Adrenal gland (tissue), 19 donors: ENCODE data around the gene UXT. TPM values are rescaled to one million over a fixed set of nuclear protein-coding genes. Genes with fewer than 3 reads are reported as not detected.

Source experiments
- DNase-seq, 7 donors: peaks; one replicate each; pipeline ENCODE4 v3.0.0-alpha.2; 2019 to 2020
- H3K27ac ChIP-seq, 5 donors: fragments of 200-600 bp; sonication (generic) in 4 of 5; 1 replicate in 3 of 5; 2 replicates in 2 of 5; pipeline versions ENCODE4 v1.5.1 to v1.8.0; 2016 to 2020; ENCODE audit warnings: mild to moderate bottlenecking in 1 of 5
- H3K27me3 ChIP-seq: fragments of 200-600 bp; 2 replicates; pipeline ENCODE4 v1.8.0; 2021
- H3K36me3 ChIP-seq, 2 donors: fragments of 200-600 bp; replicated peaks in 1 of 2; 1 replicate in 1 of 2; 2 replicates in 1 of 2; pipeline versions ENCODE4 v1.5.1 to v1.8.0; 2018 to 2022
- H3K4me1 ChIP-seq, 2 donors: fragments of 200-600 bp; replicated peaks in 1 of 2; 1 replicate in 1 of 2; 2 replicates in 1 of 2; pipeline versions ENCODE4 v1.5.1 to v1.8.0; 2018 to 2021
- H3K4me3 ChIP-seq, 4 donors: fragments of 200-600 bp; sonication (generic) in 3 of 4; one replicate each; pipeline ENCODE4 v1.5.1; 2016 to 2018
- H3K9me3 ChIP-seq, 3 donors: fragments of 200-600 bp; sonication (generic) in 1 of 3; replicated peaks in 1 of 3; 1 replicate in 2 of 3; 2 replicates in 1 of 3; pipeline versions ENCODE4 v1.5.1 to v1.8.0; 2016 to 2021
- POLR2A ChIP-seq, 2 donors: fragments of 450-650 bp; IDR thresholded peaks; one replicate each; pipeline ENCODE4 v1.6.1; 2017; ENCODE audit warnings: antibody characterized with exemption in 2 of 2, mild to moderate bottlenecking in 2 of 2, moderate library complexity in 1 of 2
- WGBS, 4 donors: extraction: QIAGEN DNeasy Blood & Tissue Kit in 2 of 4; methylation state at CpG; one replicate each; pipeline versions ENCODE4 v1.1.5 to v1.1.7; 2013 to 2017; 5-methylcytosine and 5-hydroxymethylcytosine counted together
- intact Hi-C, 2 donors: fragments of 100-400 bp; cut with DNase I; formaldehyde crosslinking; loops; one replicate each; pipeline versions ENCODE4 v1.14.1 to v1.15.0; 2022 to 2023
- long read RNA-seq, 10 donors: library from polyadenylated mRNA in 3 of 10; unstranded in 2 of 10; stranded (forward) in 1 of 10; transcript quantifications; one replicate each; pipeline ENCODE4 v2.0.0 and lab custom pipeline, GENCODE V29; 2021 to 2026
- polyA plus RNA-seq, 3 donors: library from polyadenylated mRNA; stranded (reverse); fragments of 200-250 nt in 2 of 3; fragments of 350-450 nt in 1 of 3; fragmentation: Illumina TruSeq in 1 of 3; extraction: RNeasy Lipid Tissue Mini Kit (QIAGEN cat#74804) in 1 of 3; gene quantifications; one replicate each; pipeline ENCODE4 v1.2.3, GENCODE V29; 2013 to 2014
- total RNA-seq, 9 donors: library from RNA; depleted of rRNA in 4 of 9; stranded (reverse); fragments of >200 nt in 4 of 9; fragments of 120-200 nt in 1 of 9; fragmentation: NEBNext Ultra II Directional in 1 of 9; extraction: Animal tissue kit (Norgen Biotek cat#: 25700) in 1 of 9; gene quantifications; one replicate each; pipeline versions ENCODE4 v1.1.0 to v1.2.4, GENCODE V29; 2013 to 2023
- TF ChIP-seq, protein P1 (sequence below), 6 experiments: fragments of 450-650 bp in 4 of 6; fragments of 200-600 bp in 2 of 6; sonication (generic) in 1 of 6; IDR thresholded peaks; 1 replicate in 5 of 6; 2 replicates in 1 of 6; pipeline versions ENCODE4 v1.5.1 to v1.8.0; 2016 to 2021; ENCODE audit warnings: antibody characterized with exemption in 6 of 6, mild to moderate bottlenecking in 2 of 6, moderate library complexity in 1 of 6
- donor health status: healthy with polysubstance abuse.
- donor health status: Bipolar disorder and iron deficiency.
- donor health status: DM: yes; HTN: yes; CAD: no.
- donor health status: DM: no; HTN: no; CAD: no.
- donor health status: DM: no; HTN: no; CAD: no.
- donor health status: DM: yes; HTN: yes; CAD: no.

UXT gene, protein sequence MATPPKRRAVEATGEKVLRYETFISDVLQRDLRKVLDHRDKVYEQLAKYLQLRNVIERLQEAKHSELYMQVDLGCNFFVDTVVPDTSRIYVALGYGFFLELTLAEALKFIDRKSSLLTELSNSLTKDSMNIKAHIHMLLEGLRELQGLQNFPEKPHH
- total RNA-seq (100 to 1,000 TPM; 120 to 176 (median 150) TPM), polyA plus RNA-seq (100 to 1,000 TPM; 135 to 163 (median 152) TPM)
- long read RNA-seq, donor 1, transcript UXT-201 (7 exons, 574 nt) = major isoform, 80 of 133 reads
- long read RNA-seq, donor 1, transcript UXT-202 (6 exons, 701 nt) = minor isoform, 45 of 133 reads
- long read RNA-seq, donor 1, partial matches to known transcripts = 5 of 133 reads
- long read RNA-seq, donor 1, other reads (novel, unspliced or antisense) = 0 of 133 reads
- long read RNA-seq, donor 2, transcript UXT-202 (6 exons, 701 nt) = minor isoform, 21 of 67 reads
- long read RNA-seq, donor 2, transcript UXT-201 (7 exons, 574 nt) = major isoform, 39 of 67 reads
- long read RNA-seq, donor 2, partial matches to known transcripts = 5 of 67 reads
- long read RNA-seq, donor 2, other reads (novel, unspliced or antisense) = 0 of 67 reads
- long read RNA-seq, donor 3, transcript UXT-202 (6 exons, 701 nt) = minor isoform, 20 of 72 reads
- long read RNA-seq, donor 3, transcript UXT-201 (7 exons, 574 nt) = major isoform, 43 of 72 reads
- long read RNA-seq, donor 3, partial matches to known transcripts = 5 of 72 reads
- long read RNA-seq, donor 3, other reads (novel, unspliced or antisense) = 0 of 72 reads
- long read RNA-seq, donor 4, transcript UXT-201 (7 exons, 574 nt) = major isoform, 96 of 129 reads
- long read RNA-seq, donor 4, transcript UXT-202 (6 exons, 701 nt) = minor isoform, 26 of 129 reads
- long read RNA-seq, donor 4, partial matches to known transcripts = 0 of 129 reads
- long read RNA-seq, donor 4, other reads (novel, unspliced or antisense) = 7 of 129 reads
- long read RNA-seq, donor 5, transcript UXT-201 (7 exons, 574 nt) = major isoform, 50 of 64 reads
- long read RNA-seq, donor 5, transcript UXT-202 (6 exons, 701 nt) = minor isoform, 11 of 64 reads
- long read RNA-seq, donor 5, partial matches to known transcripts = 1 of 64 reads
- long read RNA-seq, donor 5, other reads (novel, unspliced or antisense) = 2 of 64 reads
- long read RNA-seq, donor 6, transcript UXT-201 (7 exons, 574 nt) = major isoform, 73 of 105 reads
- long read RNA-seq, donor 6, transcript UXT-202 (6 exons, 701 nt) = minor isoform, 20 of 105 reads
- long read RNA-seq, donor 6, partial matches to known transcripts = 5 of 105 reads
- long read RNA-seq, donor 6, other reads (novel, unspliced or antisense) = 7 of 105 reads
- long read RNA-seq, donor 7, transcript UXT-201 (7 exons, 574 nt) = major isoform, 51 of 67 reads
- long read RNA-seq, donor 7, transcript UXT-202 (6 exons, 701 nt) = minor isoform, 14 of 67 reads
- long read RNA-seq, donor 7, partial matches to known transcripts = 0 of 67 reads
- long read RNA-seq, donor 7, other reads (novel, unspliced or antisense) = 0 of 67 reads
- long read RNA-seq, donor 8, transcript UXT-202 (6 exons, 701 nt) = minor isoform, 27 of 83 reads
- long read RNA-seq, donor 8, transcript UXT-201 (7 exons, 574 nt) = major isoform, 52 of 83 reads
- long read RNA-seq, donor 8, partial matches to known transcripts = 0 of 83 reads
- long read RNA-seq, donor 8, other reads (novel, unspliced or antisense) = 0 of 83 reads
- long read RNA-seq, donor 9, transcript UXT-201 (7 exons, 574 nt) = major isoform, 50 of 68 reads
- long read RNA-seq, donor 9, transcript UXT-202 (6 exons, 701 nt) = minor isoform, 16 of 68 reads
- long read RNA-seq, donor 9, partial matches to known transcripts = 0 of 68 reads
- long read RNA-seq, donor 9, other reads (novel, unspliced or antisense) = 0 of 68 reads
- long read RNA-seq, donor 10, transcript UXT-202 (6 exons, 701 nt) = minor isoform, 18 of 40 reads
- long read RNA-seq, donor 10, transcript UXT-201 (7 exons, 574 nt) = major isoform, 22 of 40 reads
- long read RNA-seq, donor 10, partial matches to known transcripts = 0 of 40 reads
- long read RNA-seq, donor 10, other reads (novel, unspliced or antisense) = 0 of 40 reads

GRCh38 chrX:47658684-47659420 is at the start of gene UXT:
Gene UXT (minus strand): TSS chrX:47659180. CDS start chrX:47658927, 253 bp downstream.
- Histone ChIP-seq H3K9me3 (no peaks in the 10 kb centered on the region), H3K4me3 (peak within 1 kb of the TSS in 2 of 4 donors; percentile 20 to 69), H3K27ac (peak within 1 kb of the TSS; percentile 78 to 100 (median 97)), H3K36me3 (peaks cover 0 to 15% of the 10 kb centered on the region in 2 donors), H3K27me3 (no peaks in the 10 kb centered on the region), H3K4me1 (peaks cover 0 to 4% of the 10 kb centered on the region in 2 donors)
- intact Hi-C loops = no loop called here
- 0 to 31% (median 15%) methylated on average over 11 to 54 of the region's 54 CpGs for WGBS, 4 donors
- DNase-seq = peak; percentile 89 to 96 (median 95)
- TF ChIP-seq POLR2A (IDR thresholded peaks at IDR 0.05) = peak; percentile 55 to 82
- TF ChIP-seq, protein P1, sequence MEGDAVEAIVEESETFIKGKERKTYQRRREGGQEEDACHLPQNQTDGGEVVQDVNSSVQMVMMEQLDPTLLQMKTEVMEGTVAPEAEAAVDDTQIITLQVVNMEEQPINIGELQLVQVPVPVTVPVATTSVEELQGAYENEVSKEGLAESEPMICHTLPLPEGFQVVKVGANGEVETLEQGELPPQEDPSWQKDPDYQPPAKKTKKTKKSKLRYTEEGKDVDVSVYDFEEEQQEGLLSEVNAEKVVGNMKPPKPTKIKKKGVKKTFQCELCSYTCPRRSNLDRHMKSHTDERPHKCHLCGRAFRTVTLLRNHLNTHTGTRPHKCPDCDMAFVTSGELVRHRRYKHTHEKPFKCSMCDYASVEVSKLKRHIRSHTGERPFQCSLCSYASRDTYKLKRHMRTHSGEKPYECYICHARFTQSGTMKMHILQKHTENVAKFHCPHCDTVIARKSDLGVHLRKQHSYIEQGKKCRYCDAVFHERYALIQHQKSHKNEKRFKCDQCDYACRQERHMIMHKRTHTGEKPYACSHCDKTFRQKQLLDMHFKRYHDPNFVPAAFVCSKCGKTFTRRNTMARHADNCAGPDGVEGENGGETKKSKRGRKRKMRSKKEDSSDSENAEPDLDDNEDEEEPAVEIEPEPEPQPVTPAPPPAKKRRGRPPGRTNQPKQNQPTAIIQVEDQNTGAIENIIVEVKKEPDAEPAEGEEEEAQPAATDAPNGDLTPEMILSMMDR (IDR thresholded peaks at IDR 0.05) = no peak

DNA sequence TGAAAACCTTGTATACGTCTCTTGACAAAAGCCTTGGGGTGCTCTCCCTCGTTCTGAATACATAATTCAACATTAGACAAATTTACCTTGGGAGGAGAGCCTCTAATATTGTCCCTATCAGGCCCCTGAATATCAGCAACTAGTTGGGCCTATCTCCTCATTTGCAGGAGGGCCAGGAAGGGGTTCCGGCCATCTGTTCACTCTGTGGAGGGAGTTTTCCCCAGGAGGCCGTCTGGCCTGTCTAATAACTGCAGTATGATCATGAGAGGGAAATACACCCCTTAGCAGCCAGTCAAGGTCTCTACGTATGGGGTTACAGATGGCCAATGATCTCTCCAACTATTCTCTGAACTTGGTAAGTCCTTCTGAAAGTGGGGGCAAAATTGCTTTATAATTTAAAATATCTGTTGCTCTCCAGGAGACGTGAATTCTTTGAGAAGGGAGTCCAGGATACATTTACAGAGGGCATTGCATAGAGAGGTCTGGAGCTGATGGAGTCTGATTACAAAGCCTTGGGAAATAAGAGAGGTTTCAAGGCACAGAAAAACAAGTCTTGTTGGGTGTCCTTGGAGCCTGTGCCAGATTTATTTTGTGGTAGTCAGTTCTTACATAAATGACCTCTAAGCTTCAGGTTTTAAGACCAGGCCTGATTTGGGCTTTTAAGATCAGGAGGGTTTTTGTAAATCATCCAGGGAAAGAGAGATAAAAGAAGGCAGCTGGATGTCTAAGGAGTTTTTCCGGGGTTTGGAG is 48.2 kb upstream of the UXT start:
- 26 to 36% (median 35%) methylated on average over 4 to 7 of the region's 7 CpGs for WGBS, 4 donors
- Histone ChIP-seq H3K36me3 (no peaks in the 10 kb centered on the region), H3K9me3 (no peaks in the 10 kb centered on the region), H3K27me3 (peaks cover 4% of the 10 kb centered on the region), H3K27ac (peak overlapping the region; percentile 11 to 67 (median 51)), H3K4me1 (no peaks in the 10 kb centered on the region), H3K4me3 (no peak overlapping the region)
- intact Hi-C loops = no loop called here
- no peak for TF ChIP-seq POLR2A (IDR thresholded peaks at IDR 0.05)
- TF ChIP-seq, protein P1 (IDR thresholded peaks at IDR 0.05) = no peak
- DNase-seq = peak in 4 of 7 donors; percentile 22 to 57 (median 38)
